HG03342 (cell line): ENCODE measurements around the gene P4HA2.
A peak's percentile ranks its signal among the peaks of the same experiment; 100 is the strongest.

Experiments used
- ATAC-seq: cut with Tn5 transposase; IDR thresholded peaks from one replicate; pipeline ENCODE4 v1.9.1; 2021; ENCODE audit warnings: mild to moderate bottlenecking, moderate library complexity; ENCODE audit not compliant: unreplicated experiment

The P4HA2 gene

DNA sequence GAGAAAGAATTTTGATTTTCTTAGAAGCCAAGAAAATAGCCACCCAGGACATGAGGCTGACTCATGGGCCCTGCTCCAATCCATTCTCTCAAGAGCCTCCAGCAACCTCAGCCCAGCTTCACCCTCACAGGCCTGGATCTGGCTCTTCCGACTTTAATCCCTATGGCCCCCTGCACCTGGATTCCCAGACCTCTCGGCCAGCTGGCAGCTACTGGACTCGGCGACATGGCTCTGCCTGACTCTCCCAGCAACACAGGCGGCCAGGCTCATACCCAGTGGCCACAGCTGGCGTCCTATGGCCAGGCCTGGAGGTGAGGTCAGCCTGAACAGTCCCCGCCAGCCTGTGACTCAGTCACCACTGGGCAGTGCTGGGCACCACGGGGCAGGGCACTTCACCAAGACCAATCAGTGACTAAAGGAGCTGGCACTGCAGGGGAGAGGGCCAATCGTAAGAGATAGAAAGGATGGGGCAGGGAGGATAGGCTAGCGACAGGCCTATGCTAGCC is 23.6 kb upstream of the P4HA2 start:
- no peak for ATAC-seq

DNA sequence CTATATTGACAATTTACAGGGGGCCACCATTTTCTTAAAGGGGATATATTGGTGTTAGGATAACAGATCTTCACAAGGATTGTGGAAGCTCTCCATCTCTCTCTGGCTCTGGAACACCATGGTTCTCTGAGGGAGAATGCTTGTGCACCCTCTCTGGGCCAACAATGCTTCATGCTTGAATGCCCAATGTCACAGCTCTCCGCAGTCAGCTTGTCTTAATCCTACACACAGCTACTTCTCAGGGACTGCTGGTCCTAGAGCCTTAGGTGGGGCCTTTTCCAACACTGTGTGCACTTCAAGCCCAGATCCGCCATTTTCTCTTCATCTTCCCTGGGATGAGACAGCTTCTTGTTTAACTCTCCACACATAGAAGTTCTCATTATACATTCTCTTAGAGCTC is 22.9 kb upstream of the P4HA2 start:
- ATAC-seq: no peak

DNA sequence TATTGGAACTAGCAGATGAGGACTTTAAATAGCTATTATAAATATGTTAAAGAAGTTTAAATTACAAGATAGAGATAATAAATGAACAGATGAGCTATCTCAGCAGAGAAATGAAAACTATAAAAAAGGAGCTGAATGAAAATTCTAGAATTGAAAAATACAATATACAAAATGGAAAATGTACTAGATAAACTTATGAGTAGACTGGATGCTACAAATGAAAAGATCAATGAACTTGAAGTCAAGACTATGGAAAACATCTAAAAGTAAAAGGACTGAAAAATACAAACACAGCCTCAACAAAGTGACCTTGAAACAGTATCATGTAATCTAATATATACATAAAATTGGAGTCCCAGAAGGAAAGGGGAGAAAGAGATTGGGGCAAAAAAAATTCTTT is 19.2 kb upstream of the P4HA2 start:
- no peak for ATAC-seq

DNA sequence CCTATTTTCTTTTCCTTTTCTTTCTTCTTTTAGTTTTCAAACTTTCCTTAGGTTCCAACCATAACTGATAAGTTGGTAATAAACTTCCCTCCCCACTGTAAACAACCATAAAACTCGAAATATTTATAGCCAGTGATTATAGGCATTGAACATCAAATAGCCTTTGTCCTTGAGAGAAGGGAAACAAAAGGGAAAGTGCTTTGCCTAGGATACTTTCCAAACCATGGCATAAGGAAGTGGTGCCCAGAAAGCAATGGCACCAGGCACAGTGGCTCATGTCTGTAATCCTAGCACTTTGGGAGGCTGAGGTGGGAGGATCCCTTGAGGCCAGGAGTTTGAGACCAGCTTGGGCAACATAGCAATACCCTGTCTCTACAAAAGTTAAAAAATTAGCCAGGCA is 17.9 kb upstream of the P4HA2 start:
- no peak for ATAC-seq

DNA sequence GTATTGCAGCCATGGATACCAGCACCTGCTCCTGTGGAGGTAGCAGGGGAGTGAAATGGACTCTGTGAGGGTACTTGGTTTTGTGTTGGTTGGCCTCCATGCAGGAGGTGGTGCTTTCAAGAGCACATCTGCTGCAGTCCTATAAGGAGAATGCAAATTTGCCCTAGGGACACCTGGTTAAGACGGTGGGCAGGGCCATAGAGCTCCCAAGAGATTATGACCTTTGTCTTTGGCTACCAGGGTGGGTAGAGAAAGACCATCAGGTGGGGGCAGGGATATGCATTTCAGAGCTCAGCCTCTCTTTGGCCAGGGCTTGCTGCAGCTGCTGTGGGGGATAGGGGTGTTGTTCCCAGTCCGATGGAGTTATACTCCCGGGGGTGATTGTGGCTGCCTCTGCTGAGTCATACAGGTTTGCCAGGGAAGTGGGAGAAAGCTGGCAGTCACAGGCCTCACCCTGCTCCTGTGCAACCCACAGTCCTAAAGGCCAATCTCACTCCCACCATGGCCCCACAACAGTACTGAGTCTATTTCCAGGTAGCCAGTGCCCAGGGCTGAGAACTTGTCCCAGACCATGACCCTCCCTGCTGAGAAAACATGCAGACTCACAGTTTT is 15.8 kb upstream of the P4HA2 start:
- ATAC-seq: no peak

DNA sequence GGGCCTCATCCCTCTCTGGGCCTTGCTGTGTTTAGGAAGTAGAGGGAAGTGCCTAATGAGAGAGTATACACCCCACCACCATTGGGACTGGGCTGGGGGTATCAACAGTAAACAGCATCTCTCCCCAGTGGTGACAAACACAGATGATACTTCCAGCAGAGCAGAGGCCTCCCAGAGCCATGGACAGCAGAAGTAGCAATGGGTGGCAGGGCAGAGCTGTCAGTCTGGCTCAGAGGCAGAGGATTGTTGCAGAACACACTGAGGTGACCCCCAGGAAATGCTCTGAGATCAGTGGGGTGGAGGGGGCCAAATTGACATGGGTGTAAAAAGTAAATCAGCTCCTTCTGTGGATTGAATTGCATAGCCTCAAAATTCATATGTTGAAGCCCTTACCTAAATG is 12.1 kb upstream of the P4HA2 start:
- ATAC-seq: no peak

DNA sequence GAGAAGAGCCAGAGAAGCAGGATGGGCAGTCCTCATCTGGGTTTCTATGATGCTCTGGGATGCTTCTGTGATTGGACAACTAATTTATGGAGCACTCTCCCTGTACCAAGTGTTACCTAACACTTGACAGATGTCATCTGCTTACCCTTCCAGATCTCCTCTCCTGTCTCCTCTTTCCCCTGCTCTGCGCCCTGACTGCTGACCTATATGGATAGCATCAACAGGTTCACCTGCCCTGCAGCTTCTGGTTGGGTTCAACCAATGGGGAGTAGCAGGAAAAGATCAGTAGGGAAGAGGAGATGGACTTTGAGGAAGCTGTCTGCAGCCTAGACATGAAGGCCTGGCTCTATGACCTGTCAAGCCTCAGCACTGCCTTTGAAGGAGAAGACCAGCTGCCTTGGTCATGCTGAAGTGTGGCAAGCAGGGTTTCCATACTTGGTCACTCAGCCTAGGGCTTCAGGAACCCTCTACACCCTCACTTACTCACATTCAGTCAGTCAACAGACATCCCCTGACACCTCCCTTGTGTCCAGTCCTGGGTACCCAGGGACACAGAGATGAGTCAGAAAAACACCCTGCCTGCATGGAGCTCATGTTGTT is 11.3 kb upstream of the P4HA2 start:
- ATAC-seq: no peak

DNA sequence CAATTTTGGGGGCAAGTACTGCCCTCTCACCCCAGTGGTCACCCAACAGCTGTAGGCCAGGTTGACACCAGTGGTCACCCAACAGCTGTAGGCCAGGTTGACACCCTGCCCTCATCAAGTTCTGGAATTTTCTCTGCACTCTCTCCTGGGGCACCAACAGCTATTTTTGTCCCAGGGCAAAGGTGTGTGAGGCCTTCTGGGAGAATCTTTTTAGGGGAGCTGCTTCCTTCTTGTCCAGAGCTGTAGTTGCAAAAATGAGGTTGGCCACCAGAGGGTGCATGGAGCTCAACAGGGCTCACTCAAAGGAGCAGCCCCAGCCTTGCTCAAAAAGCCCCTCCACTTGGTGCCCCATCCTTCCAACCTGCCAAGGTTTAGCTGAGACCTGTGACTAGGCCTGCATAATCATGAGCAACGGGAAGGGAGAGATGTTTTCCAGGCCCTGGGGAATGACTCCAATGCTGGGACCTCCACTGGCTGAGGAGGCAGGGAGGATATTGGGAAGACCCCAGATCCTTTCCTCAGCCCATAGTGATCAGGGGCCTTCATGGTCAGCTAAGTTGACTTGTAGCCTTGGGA is 10.6 kb upstream of the P4HA2 start:
- peak; percentile 91 for ATAC-seq

DNA sequence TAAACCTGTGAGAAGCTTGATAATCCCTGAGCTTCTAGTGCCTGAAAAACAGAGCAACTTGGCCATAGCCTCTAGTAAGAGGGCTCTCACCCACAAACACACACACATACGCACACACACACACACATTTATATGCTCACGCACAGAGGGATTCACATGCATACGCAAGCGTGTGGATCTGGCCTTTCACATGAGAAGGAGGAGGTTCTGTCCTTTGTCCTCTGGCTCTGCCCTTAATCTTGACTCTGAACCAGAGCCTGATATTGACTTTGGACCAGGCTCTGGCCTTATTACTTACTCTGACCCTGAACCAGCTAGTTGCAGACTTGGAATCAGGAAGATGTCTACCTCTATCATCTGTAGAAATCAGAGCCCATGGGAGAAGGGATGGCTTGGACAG is 10.0 kb upstream of the P4HA2 start:
- ATAC-seq: no peak

DNA sequence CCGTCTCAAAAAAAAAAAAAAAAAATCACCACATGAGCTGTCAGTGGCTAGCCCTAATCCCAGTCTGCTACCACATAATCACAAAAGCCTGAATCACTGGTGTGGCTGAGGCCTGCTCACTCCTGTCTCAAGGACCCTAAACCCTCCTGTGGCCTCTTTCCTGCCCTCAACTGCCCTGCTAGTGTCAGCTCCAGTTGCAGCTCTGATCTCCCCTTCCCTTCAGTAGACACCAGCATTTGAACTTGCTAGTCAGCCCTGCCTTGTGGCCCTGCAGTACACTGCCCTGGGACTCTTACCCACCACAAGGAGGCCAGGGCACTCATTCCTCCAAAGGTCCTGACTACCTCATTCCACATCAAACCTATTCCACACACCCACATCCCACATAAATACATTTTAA is 9.5 kb upstream of the P4HA2 start:
- no peak for ATAC-seq

DNA sequence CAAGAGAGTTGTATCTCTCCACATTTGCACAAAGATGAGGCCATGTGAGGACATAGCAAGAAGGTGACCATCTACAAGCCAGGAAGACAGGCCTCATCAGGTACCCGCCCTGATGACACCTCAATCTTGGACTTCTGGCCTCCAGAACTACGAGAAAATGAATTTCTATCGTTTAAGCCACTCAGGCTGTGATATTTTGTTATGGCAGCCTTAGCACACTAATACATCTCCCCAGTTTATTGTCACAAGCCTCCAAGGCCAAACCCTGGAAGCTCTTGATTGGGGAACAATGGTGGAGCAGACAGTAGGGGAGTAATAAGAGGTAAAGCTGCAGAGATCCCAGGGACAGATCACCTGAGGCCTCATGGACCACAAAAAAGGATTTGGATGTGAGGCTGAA is 7.7 kb upstream of the P4HA2 start:
- ATAC-seq: no peak

DNA sequence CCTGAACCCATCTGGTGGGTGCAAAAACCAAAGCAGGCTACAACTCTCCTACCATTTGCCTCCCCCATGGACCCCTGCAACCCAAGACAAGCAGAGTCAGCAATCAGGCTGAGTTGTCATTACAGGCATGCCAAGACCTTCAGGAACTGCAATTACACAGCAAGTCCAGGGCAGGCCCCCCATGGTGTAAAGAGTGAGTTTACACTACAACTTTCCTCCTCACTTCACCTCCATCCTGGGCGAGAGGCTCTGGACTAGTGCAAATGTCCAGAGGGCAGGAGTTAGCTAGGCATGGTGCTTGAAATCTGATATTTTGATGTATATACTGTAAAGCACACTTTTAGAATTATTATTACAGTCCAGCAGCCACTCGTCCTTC is 7.0 kb upstream of the P4HA2 start:
- no peak for ATAC-seq

DNA sequence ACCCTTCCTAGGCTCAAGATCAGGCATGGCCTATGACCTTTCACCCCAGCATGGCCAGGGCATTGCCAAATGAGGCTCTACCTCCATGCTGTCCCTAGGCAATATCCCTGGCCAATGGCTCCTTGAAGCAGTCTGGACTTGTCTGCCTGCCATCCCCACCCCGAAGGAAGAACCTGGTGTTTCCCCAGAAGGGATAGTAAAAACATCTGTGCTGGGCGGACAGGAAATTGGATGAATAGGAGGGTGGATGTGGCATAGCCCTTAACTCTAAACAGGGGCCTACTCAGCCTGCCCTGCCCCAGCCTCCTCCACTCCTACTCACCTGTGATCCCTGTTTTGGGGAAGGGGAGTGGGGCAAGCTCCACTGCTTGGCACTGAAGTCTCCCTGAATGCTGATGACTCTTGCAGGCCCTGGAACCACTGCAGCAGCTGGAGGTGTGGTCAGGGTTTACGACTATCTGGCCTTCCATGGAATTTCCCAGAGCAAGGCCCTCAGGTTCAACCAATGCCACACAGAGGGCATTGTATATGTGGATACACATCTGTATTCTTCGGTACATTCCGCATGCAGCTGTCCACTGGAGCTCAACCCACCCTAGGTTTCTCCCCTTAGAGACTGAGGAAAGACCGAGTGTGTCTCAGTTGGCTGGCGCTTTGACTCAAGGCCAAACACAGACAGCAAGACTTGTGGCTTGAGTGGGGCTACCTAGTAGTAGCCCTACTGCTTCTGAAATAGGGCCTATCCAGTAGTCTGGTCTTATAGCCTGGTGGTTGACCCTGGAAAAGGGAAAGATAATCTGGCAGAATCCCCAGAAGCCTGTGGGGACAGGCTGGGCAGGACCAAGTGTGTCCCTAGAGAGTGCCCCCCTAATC is 6.4 kb upstream of the P4HA2 start:
- no peak for ATAC-seq

DNA sequence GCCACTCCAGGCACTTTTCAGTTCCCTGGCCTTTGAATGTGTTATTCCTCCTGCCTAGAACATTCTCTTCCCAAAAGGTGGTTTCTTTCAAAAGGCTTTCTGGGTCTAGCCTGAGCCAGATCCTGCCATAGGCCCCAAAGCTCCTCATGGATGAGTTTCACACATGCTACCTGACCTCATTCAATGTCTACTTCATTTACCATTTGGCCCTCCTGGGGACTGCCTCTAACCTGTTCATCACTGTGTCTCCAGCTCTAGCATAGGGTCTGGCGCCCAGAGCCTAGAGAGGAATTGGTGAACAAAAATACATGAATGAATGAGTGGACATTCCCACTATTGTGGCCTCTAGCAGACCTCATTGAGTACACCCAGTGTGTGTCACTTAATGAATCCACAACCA is 5.4 kb upstream of the P4HA2 start:
- no peak for ATAC-seq

DNA sequence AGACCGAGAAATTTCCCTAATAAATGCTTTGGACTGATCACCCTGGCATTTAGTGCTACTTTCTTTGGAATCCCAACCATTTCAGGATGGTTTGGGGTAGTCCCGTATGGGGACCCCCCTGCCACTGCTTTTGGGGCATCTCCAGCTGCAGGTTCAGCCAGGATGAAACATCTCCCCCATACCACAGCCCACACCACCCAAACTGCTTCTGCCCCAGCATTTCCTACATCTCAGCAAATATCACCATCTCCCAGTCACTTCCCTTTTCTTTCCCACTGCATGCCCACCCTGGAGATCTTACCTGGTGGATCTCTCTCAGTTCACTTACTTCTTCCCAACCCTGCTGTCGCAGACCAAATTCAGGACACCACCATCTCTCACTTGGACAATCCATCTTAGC is 4.8 kb upstream of the P4HA2 start:
- ATAC-seq: no peak

DNA sequence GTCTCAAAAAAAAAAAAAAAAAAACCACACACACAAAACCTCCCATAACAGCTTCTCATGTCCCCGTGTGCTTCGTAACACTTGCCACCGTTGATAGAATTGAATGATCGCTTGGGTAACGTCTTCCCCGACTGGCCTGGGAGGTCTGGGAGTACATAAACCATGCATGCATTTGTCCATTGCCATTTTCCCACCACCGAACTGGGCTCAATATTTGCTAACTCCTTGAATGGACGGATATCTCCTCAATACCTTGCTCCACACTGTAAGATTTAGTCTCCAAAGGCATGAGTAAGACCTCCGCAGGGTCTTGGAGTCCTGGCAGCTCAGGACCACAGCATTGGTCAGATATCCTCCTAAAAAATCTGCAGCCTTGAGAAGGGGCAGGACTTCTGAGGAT is 3.2 kb upstream of the P4HA2 start:
- ATAC-seq: no peak

DNA sequence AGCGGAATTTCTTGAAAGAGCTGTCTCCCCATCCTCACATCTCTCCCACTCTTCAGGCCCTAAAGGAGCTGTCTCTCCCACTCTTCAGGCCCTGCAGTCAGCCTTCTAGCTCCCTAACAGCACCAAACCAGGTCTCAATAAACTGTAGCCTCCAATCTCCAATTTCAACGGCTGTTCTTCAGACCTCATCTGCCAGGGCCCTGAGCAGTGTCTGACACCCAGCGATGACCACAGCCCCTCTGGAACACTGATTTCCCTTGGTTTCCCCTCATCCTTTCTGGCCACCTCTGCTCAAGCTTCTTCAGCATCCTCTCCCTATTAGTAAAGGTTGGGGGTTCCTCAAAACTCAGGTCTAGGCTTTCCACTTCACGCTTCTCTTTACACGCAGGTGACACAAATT is 1.6 kb upstream of the P4HA2 start:
- ATAC-seq: no peak

DNA sequence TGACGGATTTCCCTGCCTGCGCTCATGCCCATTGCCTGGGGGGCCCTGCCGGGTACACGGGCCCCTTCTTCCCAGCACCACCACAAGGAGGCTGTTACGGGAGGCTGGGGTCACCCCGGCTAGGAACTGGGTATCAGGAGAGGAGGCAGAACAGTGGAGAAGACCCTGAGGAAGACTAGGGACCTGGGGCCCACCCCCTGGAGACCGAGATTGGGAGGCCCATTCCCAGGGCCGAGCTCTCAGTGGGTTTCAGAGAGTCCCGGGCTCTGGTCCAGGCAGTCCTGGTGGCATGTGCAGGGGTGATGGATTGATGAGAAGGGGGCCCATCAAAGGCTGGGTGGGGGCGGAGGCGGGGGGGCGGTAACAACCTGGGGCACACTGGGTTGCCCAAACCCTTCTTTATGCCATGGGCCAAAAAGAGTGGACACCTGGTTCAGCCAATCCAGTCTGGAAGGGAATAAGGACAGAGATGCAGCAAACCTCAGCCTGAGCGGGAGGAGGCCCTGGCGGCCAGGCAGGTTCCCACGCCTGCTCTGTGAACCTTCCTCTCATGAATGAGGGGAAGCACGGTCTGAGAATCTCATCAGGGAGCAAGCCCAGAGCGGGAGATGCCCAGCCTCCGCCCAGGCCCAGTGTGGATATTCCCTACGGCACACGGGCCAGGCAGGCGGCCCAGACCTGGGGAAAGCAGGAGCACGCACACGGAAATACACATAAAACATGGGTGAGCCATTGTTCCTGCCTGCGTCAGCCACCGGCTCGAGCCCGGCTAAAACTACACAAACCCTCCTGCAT is 785 bp upstream of the P4HA2 start:
- ATAC-seq: no peak

DNA sequence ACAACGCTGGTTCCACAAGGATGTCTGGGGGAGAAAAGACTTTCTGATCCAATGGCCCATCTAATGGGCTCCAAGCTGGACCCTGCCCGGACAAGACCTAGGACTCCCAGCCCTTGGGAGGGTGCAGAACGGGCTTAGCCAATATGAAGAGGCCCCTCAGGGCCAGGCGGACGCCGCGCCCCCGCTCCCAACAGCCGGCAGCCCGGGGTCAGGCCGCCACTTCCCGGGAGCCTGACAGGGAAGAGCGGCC is 493 bp downstream of the P4HA2 start:
- no peak for ATAC-seq

DNA sequence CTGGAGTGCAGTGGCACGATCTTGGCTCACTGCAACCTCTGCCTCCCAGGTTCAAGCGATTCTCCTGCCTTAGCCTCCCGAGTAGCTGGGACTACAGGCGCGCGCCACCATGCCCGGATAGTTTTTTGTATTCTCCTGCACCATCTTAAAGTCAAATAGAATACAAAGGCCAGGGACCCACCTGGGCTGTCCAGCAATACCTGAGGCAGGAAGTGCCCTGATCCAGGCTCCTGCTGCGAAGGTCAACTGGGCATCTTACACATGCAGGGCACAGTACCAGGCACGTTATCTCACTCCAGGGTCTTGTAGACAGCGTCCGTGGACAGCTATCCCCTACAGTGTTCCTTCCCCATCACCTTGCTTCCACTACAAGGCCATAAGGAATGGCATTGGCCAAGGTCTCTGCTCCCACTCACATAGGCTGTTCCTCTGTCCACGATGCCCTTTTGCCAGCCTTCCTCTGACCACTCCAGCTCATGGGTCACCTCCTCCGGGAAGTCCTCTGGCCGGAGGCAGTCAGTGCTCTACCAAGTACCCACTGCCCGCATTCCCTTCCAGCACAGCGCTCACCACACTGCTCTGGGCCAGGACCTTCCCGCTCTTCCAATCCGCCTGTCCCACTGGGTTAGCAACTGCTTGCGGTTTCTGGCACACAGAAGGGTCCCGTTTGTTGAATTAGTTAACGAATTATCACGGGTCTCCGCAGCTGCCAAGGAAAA is 978 bp downstream of the P4HA2 start:
- no peak for ATAC-seq
